H9 (cell line): ENCODE measurements around the gene PDZD4. TPM values are rescaled to one million over a fixed set of nuclear protein-coding genes. Genes with fewer than 3 reads are reported as not detected.
A peak's percentile ranks its signal among the peaks of the same experiment; 100 is the strongest.

Experiments used
- DNase-seq: peaks from one replicate; pipeline ENCODE4 v3.0.0-alpha.2; 2017
- H2AFZ ChIP-seq: one replicate; pipeline ENCODE4 v1.6.1; 2013; ENCODE audit warnings: mild to moderate bottlenecking, low read length, control low read depth, moderate library complexity
- H2AK5ac ChIP-seq: 2 replicates; pipeline ENCODE4 v1.6.1; 2013; ENCODE audit warnings: low read length, control low read depth, mixed read lengths; ENCODE audit not compliant: insufficient read length
- H2BK120ac ChIP-seq: one replicate; pipeline ENCODE4 v1.6.1; 2013; ENCODE audit warnings: low read depth, mild to moderate bottlenecking, low read length, control low read depth, inconsistent platforms; ENCODE audit not compliant: poor library complexity, severe bottlenecking
- H2BK12ac ChIP-seq: 2 replicates; pipeline ENCODE4 v1.6.1; 2013; ENCODE audit warnings: low read length, control low read depth, mixed read lengths, low read depth; ENCODE audit not compliant: insufficient read length
- H2BK15ac ChIP-seq: 2 replicates; pipeline ENCODE4 v1.6.1; 2013; ENCODE audit warnings: low read depth, low read length, control low read depth
- H2BK20ac ChIP-seq: one replicate; pipeline ENCODE4 v1.6.1; 2013; ENCODE audit warnings: low read depth, mild to moderate bottlenecking, low read length, control low read depth, inconsistent platforms; ENCODE audit not compliant: poor library complexity, severe bottlenecking
- H2BK5ac ChIP-seq: 2 replicates; pipeline ENCODE4 v1.6.1; 2013; ENCODE audit warnings: low read length, control low read depth, mixed read lengths; ENCODE audit not compliant: insufficient read length
- H3K14ac ChIP-seq: 2 replicates; pipeline ENCODE4 v1.6.1; 2013; ENCODE audit warnings: low read length, control low read depth; ENCODE audit not compliant: insufficient read depth
- H3K18ac ChIP-seq: 2 replicates; pipeline ENCODE4 v1.6.1; 2013; ENCODE audit warnings: low read depth, mild to moderate bottlenecking, mixed read lengths, low read length, control low read depth; ENCODE audit not compliant: insufficient read length
- H3K23ac ChIP-seq: 2 replicates; pipeline ENCODE4 v1.6.1; 2013; ENCODE audit warnings: low read length, control low read depth, mixed read lengths, low read depth; ENCODE audit not compliant: insufficient read length
- H3K23me2 ChIP-seq: 2 replicates; pipeline ENCODE4 v1.6.1; 2013; ENCODE audit warnings: low read depth, mild to moderate bottlenecking, mixed read lengths, low read length, control low read depth; ENCODE audit not compliant: insufficient read length, poor library complexity, severe bottlenecking
- H3K27ac ChIP-seq: 2 replicates; pipeline ENCODE4 v1.5.1; 2013; ENCODE audit warnings: low read length, control low read depth, mixed read lengths, low read depth; ENCODE audit not compliant: insufficient read length
- H3K27me3 ChIP-seq: 2 replicates; pipeline ENCODE4 v1.6.1; 2013; ENCODE audit warnings: low read length, control low read depth, inconsistent platforms; ENCODE audit not compliant: insufficient read depth
- H3K4ac ChIP-seq: 2 replicates; pipeline ENCODE4 v1.6.1; 2013; ENCODE audit warnings: low read depth, mild to moderate bottlenecking, control low read depth, inconsistent platforms, low read length, moderate library complexity
- H3K4me1 ChIP-seq: 2 replicates; pipeline ENCODE4 v1.6.1; 2013; ENCODE audit warnings: low read length, control low read depth, inconsistent platforms; ENCODE audit not compliant: insufficient read depth
- H3K4me2 ChIP-seq: 2 replicates; pipeline ENCODE4 v1.6.1; 2013; ENCODE audit warnings: low read length, control low read depth, mixed read lengths; ENCODE audit not compliant: insufficient read length, insufficient read depth
- H3K56ac ChIP-seq: 2 replicates; pipeline ENCODE4 v1.6.1; 2013; ENCODE audit warnings: low read depth, mild to moderate bottlenecking, mixed read lengths, low read length, control low read depth; ENCODE audit not compliant: insufficient read length
- H3K79me1 ChIP-seq: 2 replicates; pipeline ENCODE4 v1.6.1; 2013; ENCODE audit warnings: low read depth, mild to moderate bottlenecking, moderate library complexity, low read length, control low read depth, inconsistent platforms; ENCODE audit not compliant: insufficient read depth, poor library complexity, severe bottlenecking
- H3K79me2 ChIP-seq: 2 replicates; pipeline ENCODE4 v1.6.1; 2013; ENCODE audit warnings: low read length, control low read depth, inconsistent platforms; ENCODE audit not compliant: insufficient read depth
- H3K9ac ChIP-seq: 2 replicates; pipeline ENCODE4 v1.6.1; 2013; ENCODE audit warnings: low read length, control low read depth, mixed read lengths; ENCODE audit not compliant: insufficient read length; ENCODE audit errors: extremely low read depth
- H3K9me3 ChIP-seq: one replicate; pipeline ENCODE4 v1.6.1; 2013; ENCODE audit warnings: low read depth, low read length, inconsistent platforms; ENCODE audit not compliant: control insufficient read depth
- H3T11ph ChIP-seq: one replicate; pipeline ENCODE4 v1.6.1; 2013; ENCODE audit warnings: mild to moderate bottlenecking, low read length, control low read depth, inconsistent platforms
- H4K20me1 ChIP-seq: one replicate; pipeline ENCODE4 v1.6.1; 2013; ENCODE audit not compliant: control insufficient read depth, insufficient read length, insufficient read depth
- H4K5ac ChIP-seq: 2 replicates; pipeline ENCODE4 v1.6.1; 2013; ENCODE audit warnings: low read depth, mild to moderate bottlenecking, mixed read lengths, low read length, control low read depth; ENCODE audit not compliant: insufficient read length
- H4K8ac ChIP-seq: replicated peaks from 2 replicates; pipeline ENCODE4 v1.6.1; 2013; ENCODE audit warnings: low read length, control low read depth, mixed read lengths, low read depth; ENCODE audit not compliant: insufficient read length
- H4K91ac ChIP-seq: 2 replicates; pipeline ENCODE4 v1.6.1; 2013; ENCODE audit warnings: low read depth, mild to moderate bottlenecking, moderate library complexity, mixed read lengths, low read length, control low read depth; ENCODE audit not compliant: insufficient read length
- H3K27ac Mint-ChIP-seq, 3 experiments: 2 replicates in 2 of 3; 3 replicates in 1 of 3; pipeline ENCODE4 v1.8.0; 2020 to 2021; ENCODE audit warnings: mixed read lengths in 3 of 3, mild to moderate bottlenecking in 1 of 3, moderate library complexity in 1 of 3
- H3K27me3 Mint-ChIP-seq: 2 replicates; pipeline ENCODE4 v1.8.0; 2021; ENCODE audit warnings: low read depth, mild to moderate bottlenecking, moderate library complexity, mixed read lengths
- H3K36me3 Mint-ChIP-seq, 3 experiments: 2 replicates in 2 of 3; 3 replicates in 1 of 3; pipeline ENCODE4 v1.8.0; 2020 to 2021; ENCODE audit warnings: low read depth in 3 of 3, mixed read lengths in 3 of 3; ENCODE audit not compliant: insufficient read depth in 1 of 3
- H3K4me1 Mint-ChIP-seq, 2 experiments: 2 replicates each; pipeline ENCODE4 v1.8.0; 2020; ENCODE audit warnings: mixed read lengths in 2 of 2
- H3K4me3 Mint-ChIP-seq, 2 experiments: 2 replicates in 1 of 2; 3 replicates in 1 of 2; pipeline ENCODE4 v1.8.0; 2020 to 2021; ENCODE audit warnings: mild to moderate bottlenecking in 2 of 2, mixed read lengths in 2 of 2, moderate library complexity in 1 of 2
- H3K9me3 Mint-ChIP-seq, 2 experiments: 2 replicates in 1 of 2; 3 replicates in 1 of 2; pipeline ENCODE4 v1.8.0; 2020; ENCODE audit warnings: mild to moderate bottlenecking in 2 of 2, mixed read lengths in 2 of 2, moderate library complexity in 1 of 2
- WGBS: extraction: QIAGEN DNeasy Blood & Tissue Kit; methylation state at CpG from one replicate; pipeline ENCODE4 v1.1.7; 2013; ENCODE audit warnings: missing lambda C conversion rate, low lambda C conversion rate, mixed read lengths; ENCODE audit not compliant: insufficient read length; ENCODE audit errors: extremely low coverage; 5-methylcytosine and 5-hydroxymethylcytosine counted together
- total RNA-seq: library from RNA; stranded (reverse); gene quantifications from 2 replicates; pipeline ENCODE4 v1.2.1, GENCODE V29; 2021
- TF ChIP-seq, protein P1 (sequence below): fragments of 200-600 bp; sonication (generic); conservative IDR thresholded peaks from 3 replicates; pipeline ENCODE4 v1.8.0; 2021; ENCODE audit warnings: antibody characterized with exemption, mild to moderate bottlenecking

PDZD4 gene
- total RNA-seq, 1 experiment from 2014 or later, result 110 TPM

DNA sequence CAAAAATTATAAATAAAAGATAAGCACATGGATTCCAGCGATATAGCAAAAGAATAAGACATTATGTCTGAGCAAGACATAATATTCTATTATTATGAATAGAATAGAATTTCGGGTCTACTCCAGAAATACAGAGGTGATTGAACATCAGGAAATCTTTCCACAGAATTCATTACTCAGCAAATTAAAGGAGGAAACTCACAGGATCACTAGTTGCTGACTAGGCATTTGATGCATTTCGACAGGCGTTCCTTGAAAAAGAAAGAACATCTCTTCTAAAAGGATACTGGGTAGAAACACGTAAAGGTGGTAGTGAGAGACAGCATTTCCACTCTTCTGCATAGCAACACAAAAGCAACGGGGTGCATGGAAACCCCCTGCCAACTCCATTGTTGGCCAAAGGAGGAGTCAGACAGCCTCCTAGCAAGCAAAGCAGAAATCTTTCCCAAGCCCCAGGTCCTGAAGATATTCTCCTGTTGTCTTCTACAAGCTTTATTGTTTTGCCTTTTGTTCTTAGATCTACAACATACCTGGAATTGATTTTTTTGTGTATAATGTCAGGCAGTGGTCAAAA is 14.3 kb upstream of the PDZD4 start:
- Histone ChIP-seq H3K4ac (no peak overlapping the region), H3K56ac (no peak overlapping the region), H4K20me1 (no peaks in the 10 kb centered on the region), H4K91ac (no peak overlapping the region), H2AFZ (no peak overlapping the region), H3K18ac (no peak overlapping the region), H4K5ac (no peak overlapping the region), H3K27ac (peak overlapping the region; percentile 83), H3K4me2 (no peak overlapping the region), H3K23me2 (no peaks in the 10 kb centered on the region), H3K27me3 (no peaks in the 10 kb centered on the region), H3K23ac (no peak overlapping the region), H4K8ac (no peak overlapping the region), H3T11ph (no peak overlapping the region), H2BK120ac (no peak overlapping the region), H3K4me1 (no peaks in the 10 kb centered on the region; the same call in 1 of the 2 replicates), H2AK5ac (no peak overlapping the region), H3K9me3 (peaks cover 8% of the 10 kb centered on the region), H2BK5ac (no peak overlapping the region), H2BK12ac (no peak overlapping the region), H2BK20ac (no peak overlapping the region), H3K79me2 (no peaks in the 10 kb centered on the region), H3K14ac (no peak overlapping the region), H3K79me1 (no peaks in the 10 kb centered on the region), H2BK15ac (no peak overlapping the region), H3K9ac (no peak overlapping the region)
- Mint-ChIP-seq H3K4me3 (peak overlapping the region; percentile 3 to 27; a peak in 1 of 5 replicates), H3K36me3 (peaks cover 2 to 4% (median 4%) of the 10 kb centered on the region in 3 experiments; a peak in 4 of 7 replicates), H3K27ac (peak overlapping the region; percentile 7 to 96 (median 64); a peak in 6 of 7 replicates), H3K4me1 (peaks cover 45 to 47% of the 10 kb centered on the region in 2 experiments), H3K9me3 (peaks cover 50 to 66% of the 10 kb centered on the region in 2 experiments), H3K27me3 (peaks cover 4% of the 10 kb centered on the region)
- peak; percentile 81 for DNase-seq
- TF ChIP-seq, protein P1, sequence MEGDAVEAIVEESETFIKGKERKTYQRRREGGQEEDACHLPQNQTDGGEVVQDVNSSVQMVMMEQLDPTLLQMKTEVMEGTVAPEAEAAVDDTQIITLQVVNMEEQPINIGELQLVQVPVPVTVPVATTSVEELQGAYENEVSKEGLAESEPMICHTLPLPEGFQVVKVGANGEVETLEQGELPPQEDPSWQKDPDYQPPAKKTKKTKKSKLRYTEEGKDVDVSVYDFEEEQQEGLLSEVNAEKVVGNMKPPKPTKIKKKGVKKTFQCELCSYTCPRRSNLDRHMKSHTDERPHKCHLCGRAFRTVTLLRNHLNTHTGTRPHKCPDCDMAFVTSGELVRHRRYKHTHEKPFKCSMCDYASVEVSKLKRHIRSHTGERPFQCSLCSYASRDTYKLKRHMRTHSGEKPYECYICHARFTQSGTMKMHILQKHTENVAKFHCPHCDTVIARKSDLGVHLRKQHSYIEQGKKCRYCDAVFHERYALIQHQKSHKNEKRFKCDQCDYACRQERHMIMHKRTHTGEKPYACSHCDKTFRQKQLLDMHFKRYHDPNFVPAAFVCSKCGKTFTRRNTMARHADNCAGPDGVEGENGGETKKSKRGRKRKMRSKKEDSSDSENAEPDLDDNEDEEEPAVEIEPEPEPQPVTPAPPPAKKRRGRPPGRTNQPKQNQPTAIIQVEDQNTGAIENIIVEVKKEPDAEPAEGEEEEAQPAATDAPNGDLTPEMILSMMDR, result no peak
- no CpG with 5 or more reads among the region's 6 CpGs for WGBS
